AG09309 (cell line): ENCODE data around the gene LIMS1.

Experiments used
- DNase-seq: peaks from one replicate; pipeline ENCODE4 v3.0.0-alpha.2; 2010; ENCODE audit warnings: low read depth
- H3K4me3 ChIP-seq: 2 replicates; pipeline ENCODE4 v1.5.1; 2011; ENCODE audit warnings: mild to moderate bottlenecking, low read depth, low read length, moderate library complexity; ENCODE audit not compliant: control insufficient read depth
- TF ChIP-seq, protein P1 (sequence below): IDR thresholded peaks from 2 replicates; pipeline ENCODE4 v1.5.1; 2011; ENCODE audit warnings: mild to moderate bottlenecking, low read depth, low read length, inconsistent platforms; ENCODE audit not compliant: insufficient read depth, control insufficient read depth; ENCODE audit errors: missing control alignments

The LIMS1 gene

DNA sequence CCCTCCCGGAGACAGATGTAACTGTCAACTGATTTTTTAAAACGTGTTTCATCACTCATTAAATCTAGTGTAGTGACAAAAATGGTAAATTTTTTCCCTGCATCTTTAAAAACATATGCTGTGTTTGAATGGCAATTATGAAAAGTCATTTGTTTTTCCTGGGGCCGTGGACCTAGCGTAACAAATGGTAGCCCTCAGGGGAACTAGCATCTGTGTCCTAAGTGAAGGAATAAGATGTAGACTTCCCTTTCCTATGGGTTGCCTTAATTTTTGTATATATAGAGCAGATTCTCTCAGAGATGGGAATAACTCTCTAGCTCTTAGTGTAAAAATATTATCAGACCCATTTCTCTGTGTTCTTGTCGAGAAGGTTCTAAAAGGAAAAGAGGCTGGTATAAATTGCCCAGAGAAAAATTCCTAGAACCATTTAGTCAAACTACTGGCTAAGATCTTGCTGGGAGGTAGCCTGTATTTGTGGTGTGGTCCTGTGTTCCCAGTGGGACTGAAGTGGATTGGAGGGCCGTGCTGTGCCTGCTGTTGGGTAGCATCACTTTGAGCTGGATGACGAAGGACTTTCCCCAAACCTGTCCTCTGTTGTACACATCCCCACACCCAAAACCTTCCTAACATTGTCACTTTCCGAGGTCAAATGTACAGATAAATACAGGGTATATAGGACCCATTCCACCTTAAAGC is 85.8 kb downstream of the LIMS1 start:
- TF ChIP-seq, protein P1, sequence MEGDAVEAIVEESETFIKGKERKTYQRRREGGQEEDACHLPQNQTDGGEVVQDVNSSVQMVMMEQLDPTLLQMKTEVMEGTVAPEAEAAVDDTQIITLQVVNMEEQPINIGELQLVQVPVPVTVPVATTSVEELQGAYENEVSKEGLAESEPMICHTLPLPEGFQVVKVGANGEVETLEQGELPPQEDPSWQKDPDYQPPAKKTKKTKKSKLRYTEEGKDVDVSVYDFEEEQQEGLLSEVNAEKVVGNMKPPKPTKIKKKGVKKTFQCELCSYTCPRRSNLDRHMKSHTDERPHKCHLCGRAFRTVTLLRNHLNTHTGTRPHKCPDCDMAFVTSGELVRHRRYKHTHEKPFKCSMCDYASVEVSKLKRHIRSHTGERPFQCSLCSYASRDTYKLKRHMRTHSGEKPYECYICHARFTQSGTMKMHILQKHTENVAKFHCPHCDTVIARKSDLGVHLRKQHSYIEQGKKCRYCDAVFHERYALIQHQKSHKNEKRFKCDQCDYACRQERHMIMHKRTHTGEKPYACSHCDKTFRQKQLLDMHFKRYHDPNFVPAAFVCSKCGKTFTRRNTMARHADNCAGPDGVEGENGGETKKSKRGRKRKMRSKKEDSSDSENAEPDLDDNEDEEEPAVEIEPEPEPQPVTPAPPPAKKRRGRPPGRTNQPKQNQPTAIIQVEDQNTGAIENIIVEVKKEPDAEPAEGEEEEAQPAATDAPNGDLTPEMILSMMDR = no peak
- DNase-seq = no peak
- no peak overlapping the region for H3K4me3 ChIP-seq

DNA sequence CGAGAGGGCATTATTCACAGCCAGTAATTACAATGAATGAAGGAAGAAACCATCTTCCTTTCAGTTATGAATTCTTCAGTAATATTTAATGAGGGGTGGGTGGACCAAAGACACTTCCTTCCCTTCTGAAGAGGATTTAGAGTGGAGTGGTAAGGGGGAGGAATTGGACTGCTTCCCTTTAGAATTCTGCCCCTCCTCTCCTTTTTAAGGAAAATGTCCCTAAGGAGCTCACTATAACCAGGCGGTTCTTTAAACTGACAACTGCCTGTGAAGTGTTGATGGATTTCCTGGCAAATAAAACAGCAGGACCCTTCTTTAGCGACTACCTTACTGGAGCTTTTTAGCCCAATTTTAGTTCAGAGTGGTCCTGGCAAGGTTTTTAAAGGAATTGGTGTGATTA is 86.4 kb downstream of the LIMS1 start:
- DNase-seq = no peak
- TF ChIP-seq, protein P1 = no peak
- no peak overlapping the region for H3K4me3 ChIP-seq

DNA sequence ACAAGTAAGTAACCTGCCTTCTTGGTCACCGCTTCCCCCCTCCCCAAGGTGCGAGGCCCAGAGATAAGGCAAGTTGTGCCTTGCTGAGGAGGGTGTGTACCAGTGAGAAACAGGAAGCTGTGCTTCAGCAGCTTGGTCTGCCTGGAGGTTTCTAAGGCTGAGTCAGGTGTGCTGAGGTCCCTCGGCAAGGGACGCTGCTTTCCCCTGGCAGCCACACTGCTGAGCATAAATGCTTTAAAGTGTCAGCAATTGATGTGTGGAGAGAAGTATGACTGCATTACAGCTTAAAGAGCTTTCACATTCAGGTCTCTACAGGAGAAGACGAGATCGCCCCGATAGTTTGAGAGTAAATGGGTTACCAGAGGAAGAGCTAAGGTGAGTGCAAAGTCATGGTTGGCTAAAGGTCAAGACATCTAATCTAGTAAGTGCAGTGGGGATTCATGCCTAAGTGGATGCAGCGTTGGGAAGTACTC is 86.9 kb downstream of the LIMS1 start:
- TF ChIP-seq, protein P1 = no peak
- H3K4me3 ChIP-seq = no peak overlapping the region
- DNase-seq = no peak

DNA sequence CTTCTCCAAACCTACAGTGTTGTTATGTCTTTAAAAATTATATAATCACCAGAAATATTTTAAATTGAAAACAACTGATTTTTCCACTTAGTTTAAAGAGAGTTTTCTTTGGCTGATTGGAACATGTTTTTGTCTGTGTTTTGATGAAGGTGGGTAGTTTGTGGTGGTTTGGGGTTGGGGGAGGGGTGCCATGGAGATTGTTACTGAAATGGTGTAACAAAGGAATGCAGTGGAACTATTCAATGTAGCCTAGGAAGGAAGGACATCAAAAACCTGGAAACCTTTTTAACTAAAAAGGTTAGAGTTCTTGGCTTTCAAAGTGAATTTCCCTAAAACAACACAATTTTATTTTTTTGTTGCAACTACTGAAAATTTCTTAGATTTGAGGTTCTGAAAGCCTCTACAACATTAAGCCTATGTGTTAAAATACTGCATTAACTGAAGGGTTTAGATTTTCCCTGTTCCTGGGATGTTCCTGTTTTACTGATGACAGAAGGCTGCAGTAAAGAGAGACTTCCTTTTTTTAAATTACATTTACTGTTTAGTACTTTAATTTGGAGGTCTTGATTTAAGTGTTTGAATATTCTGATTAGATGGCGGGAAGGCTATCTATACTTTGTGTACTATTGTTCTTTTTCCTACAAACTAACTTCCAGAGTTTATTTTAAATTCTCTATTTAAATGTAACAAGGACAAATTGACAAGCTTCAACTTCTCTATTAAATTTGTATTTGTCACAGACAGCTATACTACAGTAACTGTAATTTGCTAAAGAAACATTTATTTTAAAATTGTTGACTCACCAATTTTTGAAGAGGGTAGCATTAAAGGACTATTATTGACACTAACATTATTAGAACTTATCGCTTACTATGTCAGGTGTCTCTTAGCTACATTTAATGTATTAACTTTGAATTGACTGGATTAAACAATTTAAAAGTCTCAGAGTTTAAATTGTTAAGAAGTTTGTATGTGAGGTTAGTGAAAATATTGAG is 87.7 kb downstream of the LIMS1 start:
- TF ChIP-seq, protein P1 = no peak
- H3K4me3 ChIP-seq = no peak overlapping the region
- no peak for DNase-seq

DNA sequence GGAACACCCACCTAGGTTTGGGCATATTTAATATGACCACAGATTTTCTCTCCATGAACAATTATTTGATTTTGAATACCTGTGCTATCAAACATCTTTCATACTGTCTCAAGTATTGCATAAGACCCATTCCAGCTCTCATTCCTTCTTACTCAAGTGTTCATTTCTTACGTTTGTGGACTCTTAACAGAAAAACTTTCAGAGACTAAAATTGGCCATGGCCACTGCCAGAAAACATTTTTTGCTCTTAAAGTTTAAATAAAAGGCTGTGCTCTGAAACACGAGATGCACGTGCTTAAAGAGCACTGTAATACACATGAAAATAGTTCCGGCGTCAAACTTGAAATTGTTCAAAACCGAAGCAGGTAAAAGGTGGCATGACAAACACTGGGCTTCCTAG is 89.3 kb downstream of the LIMS1 start:
- H3K4me3 ChIP-seq = no peak overlapping the region
- TF ChIP-seq, protein P1 = no peak
- no peak for DNase-seq

DNA sequence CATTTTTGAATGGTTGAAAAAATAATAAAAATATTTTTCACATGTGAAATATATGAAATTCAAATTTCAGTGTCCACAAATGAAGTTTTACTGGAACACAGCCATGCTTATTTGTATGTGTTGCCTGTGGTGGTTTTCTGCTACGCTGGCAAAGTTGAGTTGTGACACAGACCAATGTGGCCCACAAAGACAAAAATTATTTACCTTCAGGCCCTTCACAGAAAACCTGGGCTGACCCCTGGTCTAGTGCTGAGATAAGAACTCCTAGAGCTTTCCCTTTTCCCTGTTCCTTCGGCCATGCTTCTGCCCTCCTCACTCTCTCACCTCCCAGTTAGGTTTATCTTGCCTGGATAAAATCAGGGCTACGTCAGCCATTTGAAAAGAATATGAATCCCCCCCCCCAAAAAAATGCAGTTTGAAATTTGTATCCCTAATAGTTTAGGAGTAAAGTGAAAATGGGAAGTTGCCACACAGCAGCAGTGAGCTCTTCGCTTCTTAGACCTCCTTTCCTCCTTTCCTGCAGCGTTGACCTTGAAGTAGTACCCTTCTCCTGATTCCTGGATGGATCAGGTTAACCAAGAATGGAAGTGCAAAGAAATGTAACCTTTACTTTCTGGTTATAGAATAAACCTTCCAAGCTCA is 91.0 kb downstream of the LIMS1 start:
- no peak for DNase-seq
- no peak overlapping the region for H3K4me3 ChIP-seq
- TF ChIP-seq, protein P1 = no peak
